H1 (cell line): ENCODE results near the gene DOCK1. TPM values are rescaled to one million over a fixed set of nuclear protein-coding genes. Genes with fewer than 3 reads are reported as not detected.

ENCODE experiments used
- CTCF ChIA-PET: fragments of 300-600 bp; sonication (Branson Sonifier 250); formaldehyde crosslinking; loops from one replicate; lab custom pipeline; 2021; ENCODE audit not compliant: partially characterized antibody; lab: Charles Lee
- POLR2A ChIA-PET: fragments of 300-600 bp; sonication (Branson Sonifier 250); formaldehyde crosslinking; loops from one replicate; lab custom pipeline; 2021; ENCODE audit warnings: inconsistent platforms; ENCODE audit not compliant: partially characterized antibody; lab: Charles Lee
- DNase-seq, 2 experiments: peaks; one replicate each; pipeline versions ENCODE4 v3.0.0 to v3.0.0-alpha.2; 2010 to 2022; ENCODE audit warnings: low spot score in 2 of 2, low read depth in 1 of 2, mixed read lengths in 1 of 2
- FAIRE-seq: peaks from 2 replicates; lab custom pipeline; 2011; peaks lifted over from hg19 to GRCh38; lab: Jason Lieb, UNC
- H2AFZ ChIP-seq: 2 replicates; pipeline ENCODE4 v1.8.1; 2012; ENCODE audit warnings: low read length, inconsistent platforms
- H2AK5ac ChIP-seq: 2 replicates; pipeline ENCODE4 v1.6.1; 2013; ENCODE audit warnings: low read depth, low read length
- H2BK120ac ChIP-seq: replicated peaks from 2 replicates; pipeline ENCODE3; 2013; ENCODE audit warnings: low read depth, low read length, inconsistent platforms
- H2BK12ac ChIP-seq: 2 replicates; pipeline ENCODE4 v1.6.1; 2013; ENCODE audit warnings: low read depth, low read length
- H2BK15ac ChIP-seq: 2 replicates; pipeline ENCODE4 v1.6.1; 2013; ENCODE audit warnings: low read length
- H2BK20ac ChIP-seq: 2 replicates; pipeline ENCODE4 v1.6.1; 2013; ENCODE audit warnings: low read length
- H2BK5ac ChIP-seq: 2 replicates; pipeline ENCODE4 v1.6.1; 2013; ENCODE audit warnings: low read depth, low read length
- H3K14ac ChIP-seq: 2 replicates; pipeline ENCODE4 v1.6.1; 2013; ENCODE audit warnings: inconsistent platforms; ENCODE audit not compliant: insufficient read length
- H3K18ac ChIP-seq: 2 replicates; pipeline ENCODE4 v1.6.1; 2013; ENCODE audit warnings: low read length; ENCODE audit errors: extremely low read depth
- H3K23ac ChIP-seq: 2 replicates; pipeline ENCODE4 v1.6.1; 2013; ENCODE audit warnings: inconsistent platforms; ENCODE audit not compliant: insufficient read length
- H3K23me2 ChIP-seq: 2 replicates; pipeline ENCODE4 v1.6.1; 2013; ENCODE audit warnings: low read depth, low read length
- H3K27ac ChIP-seq: 2 replicates; pipeline ENCODE4 v1.6.1; 2011; ENCODE audit warnings: low read depth, low read length, inconsistent platforms
- H3K27me3 ChIP-seq, 4 experiments: replicated peaks in 1 of 4; 1 replicate in 1 of 4; 2 replicates in 3 of 4; pipeline versions ENCODE4 v1.6.1 to v1.8.1; 2011 to 2013; ENCODE audit warnings: low read length in 3 of 4, mild to moderate bottlenecking in 3 of 4, inconsistent platforms in 2 of 4, mixed read lengths in 2 of 4, moderate library complexity in 1 of 4; ENCODE audit not compliant: control insufficient read depth in 3 of 4, insufficient read depth in 3 of 4; ENCODE audit errors: extremely low read depth in 1 of 4
- H3K36me3 ChIP-seq, 4 experiments: 2 replicates each; pipeline versions ENCODE4 v1.6.1 to v1.8.1; 2011 to 2013; ENCODE audit warnings: mild to moderate bottlenecking in 4 of 4, low read length in 3 of 4, moderate library complexity in 2 of 4, control low read depth in 1 of 4, inconsistent platforms in 1 of 4; ENCODE audit not compliant: insufficient read depth in 4 of 4, control insufficient read depth in 2 of 4
- H3K4ac ChIP-seq: replicated peaks from 2 replicates; pipeline ENCODE3; 2013; ENCODE audit warnings: low read length, low read depth, mixed read lengths, inconsistent platforms; ENCODE audit not compliant: insufficient read length
- H3K4me1 ChIP-seq, 4 experiments: replicated peaks in 1 of 4; 1 replicate in 1 of 4; 2 replicates in 3 of 4; pipeline versions ENCODE4 v1.6.1 to v1.8.1; 2011 to 2013; ENCODE audit warnings: low read length in 3 of 4, inconsistent platforms in 2 of 4, mixed read lengths in 1 of 4; ENCODE audit not compliant: insufficient read depth in 4 of 4, control insufficient read depth in 3 of 4
- H3K4me2 ChIP-seq, 2 experiments: 2 replicates each; pipeline versions ENCODE4 v1.6.1 to v1.8.1; 2011 to 2013; ENCODE audit warnings: low read depth in 2 of 2, low read length in 2 of 2, control low read depth in 1 of 2, inconsistent platforms in 1 of 2, mild to moderate bottlenecking in 1 of 2; ENCODE audit not compliant: insufficient read depth in 1 of 2
- H3K4me3 ChIP-seq, 4 experiments: fragments of 200-600, 300-600 bp in 1 of 4; sonication (generic), shearing (Covaris generic), sonication (Bioruptor Twin) in 1 of 4; 2 replicates each; pipeline versions ENCODE4 v1.5.1 to v1.8.1; 2011 to 2016; ENCODE audit warnings: low read length in 4 of 4, low read depth in 3 of 4, control low read depth in 2 of 4, inconsistent platforms in 2 of 4, mild to moderate bottlenecking in 2 of 4, mixed read lengths in 1 of 4, moderate library complexity in 1 of 4; ENCODE audit not compliant: insufficient read depth in 2 of 4; ENCODE audit errors: extremely low read depth in 1 of 4
- H3K56ac ChIP-seq: replicated peaks from 2 replicates; pipeline ENCODE3; 2013; ENCODE audit warnings: low read depth, mild to moderate bottlenecking, mixed read lengths, low read length, inconsistent platforms; ENCODE audit not compliant: insufficient read length
- H3K79me1 ChIP-seq: 2 replicates; pipeline ENCODE4 v1.6.1; 2013; ENCODE audit warnings: low read depth, low read length, control low read depth
- H3K79me2 ChIP-seq, 2 experiments: 2 replicates each; pipeline versions ENCODE4 v1.6.1 to v1.8.1; 2012 to 2013; ENCODE audit warnings: low read length in 2 of 2, mild to moderate bottlenecking in 2 of 2, inconsistent platforms in 1 of 2; ENCODE audit not compliant: insufficient read depth in 2 of 2, control insufficient read depth in 1 of 2
- H3K9ac ChIP-seq, 4 experiments: replicated peaks in 1 of 4; 1 replicate in 1 of 4; 2 replicates in 3 of 4; pipeline versions ENCODE4 v1.6.1 to v1.8.1; 2011 to 2013; ENCODE audit warnings: low read depth in 3 of 4, low read length in 3 of 4, control low read depth in 2 of 4, mild to moderate bottlenecking in 2 of 4, moderate library complexity in 2 of 4, inconsistent platforms in 1 of 4; ENCODE audit errors: extremely low read depth in 1 of 4
- H3K9me3 ChIP-seq, 2 experiments: 2 replicates each; pipeline versions ENCODE4 v1.6.1 to v1.8.1; 2012 to 2013; ENCODE audit warnings: mild to moderate bottlenecking in 2 of 2, moderate library complexity in 2 of 2, control low read depth in 1 of 2, inconsistent platforms in 1 of 2, low read depth in 1 of 2, low read length in 1 of 2, mixed read lengths in 1 of 2; ENCODE audit not compliant: insufficient read depth in 2 of 2
- H4K20me1 ChIP-seq, 2 experiments: replicated peaks in 1 of 2; 2 replicates each; pipeline versions ENCODE3 to v1.8.1; 2011 to 2013; ENCODE audit warnings: inconsistent platforms in 2 of 2, low read length in 2 of 2, mild to moderate bottlenecking in 1 of 2; ENCODE audit not compliant: insufficient read depth in 2 of 2, control insufficient read depth in 1 of 2
- H4K5ac ChIP-seq: 2 replicates; pipeline ENCODE4 v1.6.1; 2013; ENCODE audit warnings: low read length, low read depth, mixed read lengths, inconsistent platforms; ENCODE audit not compliant: insufficient read length
- H4K8ac ChIP-seq: 2 replicates; pipeline ENCODE4 v1.8.0; 2013; ENCODE audit warnings: mild to moderate bottlenecking, moderate library complexity, low read length, inconsistent platforms; ENCODE audit not compliant: insufficient read depth; ENCODE audit errors: extremely low read depth
- H4K91ac ChIP-seq: replicated peaks from 2 replicates; pipeline ENCODE3; 2013; ENCODE audit warnings: low read length, mixed read lengths, inconsistent platforms; ENCODE audit not compliant: insufficient read length
- CHD2 ChIP-seq: IDR thresholded peaks from 2 replicates; pipeline ENCODE4 v1.6.1; 2012; ENCODE audit warnings: low read length, improper control_type of control experiment
- CTBP2 ChIP-seq: IDR thresholded peaks from 2 replicates; pipeline ENCODE4 v1.7.0; 2011; ENCODE audit warnings: borderline replicate concordance, mild to moderate bottlenecking, moderate library complexity, mixed read lengths, low read length; ENCODE audit not compliant: insufficient read depth, insufficient read length
- EZH2 ChIP-seq: fragments of 200-600 bp; sonication (generic); IDR thresholded peaks from 2 replicates; pipeline ENCODE4 v1.7.1; 2012; ENCODE audit warnings: low read depth, mild to moderate bottlenecking, moderate library complexity, low read length, inconsistent platforms; ENCODE audit not compliant: severe bottlenecking
- FOSL1 ChIP-seq: IDR thresholded peaks from 2 replicates; pipeline ENCODE4 v1.6.1; 2011; ENCODE audit warnings: mild to moderate bottlenecking, low read depth, low read length, moderate library complexity; ENCODE audit not compliant: insufficient read depth
- JUN ChIP-seq: IDR thresholded peaks from 2 replicates; pipeline ENCODE4 v1.6.1; 2011; ENCODE audit warnings: low read depth, mild to moderate bottlenecking, improper control_type of control experiment, low read length
- KDM1A ChIP-seq: fragments of 200-600, 300-600 bp; sonication (generic); IDR thresholded peaks from 2 replicates; pipeline ENCODE4 v1.7.1; 2016; ENCODE audit warnings: mild to moderate bottlenecking, low read length, borderline replicate concordance
- KDM5A ChIP-seq: fragments of 200-600 bp; IDR thresholded peaks from 2 replicates; pipeline ENCODE4 v1.7.1; 2012; ENCODE audit warnings: mild to moderate bottlenecking, low read length, inconsistent platforms, mixed read lengths
- NRF1 ChIP-seq: IDR thresholded peaks from 2 replicates; pipeline ENCODE4 v1.6.1; 2011; ENCODE audit warnings: mild to moderate bottlenecking, low read depth, low read length, improper control_type of control experiment
- POLR2AphosphoS5 ChIP-seq: IDR thresholded peaks from 2 replicates; pipeline ENCODE4 v1.6.1; 2011; ENCODE audit warnings: low read depth, low read length
- TBP ChIP-seq: IDR thresholded peaks from 2 replicates; pipeline ENCODE4 v1.6.1; 2011; ENCODE audit warnings: low read depth, low read length, improper control_type of control experiment
- TCF12 ChIP-seq: IDR thresholded peaks from 2 replicates; pipeline ENCODE4 v1.6.1; 2011; ENCODE audit warnings: low read depth, mild to moderate bottlenecking, low read length
- WGBS, 2 experiments: shearing (Covaris generic) in 1 of 2; methylation state at CpG; one replicate each; pipeline versions ENCODE4 v1.1.6 to v1.1.7; 2013 to 2015; ENCODE audit warnings: low lambda C conversion rate in 2 of 2, mixed read lengths in 2 of 2, inconsistent platforms in 1 of 2, low coverage in 1 of 2, missing lambda C conversion rate in 1 of 2; ENCODE audit not compliant: insufficient replicate concordance in 2 of 2, insufficient coverage in 1 of 2, insufficient read length in 1 of 2; ENCODE audit errors: extremely low coverage in 1 of 2, missing lambda C conversion rate in 1 of 2; 5-methylcytosine and 5-hydroxymethylcytosine counted together
- polyA plus RNA-seq, 7 experiments: library from polyadenylated mRNA; depleted of rRNA in 3 of 7; stranded (reverse) in 5 of 7; unstranded in 2 of 7; fragments of >200 nt in 5 of 7; fragments of 200-250 nt in 2 of 7; gene quantifications; 1 replicate in 5 of 7; 2 replicates in 1 of 7; 4 replicates in 1 of 7; pipeline versions ENCODE4 v1.2.1 to v1.2.3, GENCODE V29; 2011 to 2013; ENCODE audit warnings: missing spikeins in 2 of 7, mixed read lengths in 2 of 7
- total RNA-seq: library from RNA; stranded (reverse); fragmentation: NEBNext Ultra II Directional; extraction: Animal tissue kit (Norgen Biotek cat#: 25700); gene quantifications from 2 replicates; pipeline ENCODE4 v1.2.1, GENCODE V29; 2021
- TF ChIP-seq, protein P1 (sequence below): IDR thresholded peaks from 2 replicates; pipeline ENCODE4 v1.6.1; 2011; ENCODE audit warnings: low read length, improper control_type of control experiment

DOCK1 gene
- total and polyA plus RNA-seq, 2 of the 8 experiments (the other 6 are each of a cell fraction or from before 2014, with no cell fraction given) = 11.6 to 53.0 TPM

GRCh38 chr10:127063762-127064161 is 158.5 kb downstream of the DOCK1 start:
- ChIA-PET POLR2A (no interaction called here), CTCF (no interaction called here)
- no peaks in the 10 kb centered on the region for H3K23me2 ChIP-seq
- H3K27ac ChIP-seq = no peak overlapping the region
- FAIRE-seq (no peak), DNase-seq (no peak)
- no peaks in the 10 kb centered on the region; the same call in 1 of the 2 replicates for H3K79me1 ChIP-seq
- H4K91ac ChIP-seq = no peak overlapping the region
- no peak overlapping the region for H2BK20ac ChIP-seq
- no peaks in the 10 kb centered on the region for H3K27me3 ChIP-seq
- H3K23ac ChIP-seq = no peak overlapping the region
- no peak for TF ChIP-seq NRF1
- TF ChIP-seq TCF12 = no peak
- TF ChIP-seq JUN = no peak
- no peak for TF ChIP-seq KDM5A
- no peak for TF ChIP-seq TBP
- TF ChIP-seq FOSL1 = no peak
- no peak for TF ChIP-seq CTBP2
- TF ChIP-seq EZH2 = no peak
- no peak for TF ChIP-seq POLR2AphosphoS5
- no peak for TF ChIP-seq KDM1A
- TF ChIP-seq, protein P1, sequence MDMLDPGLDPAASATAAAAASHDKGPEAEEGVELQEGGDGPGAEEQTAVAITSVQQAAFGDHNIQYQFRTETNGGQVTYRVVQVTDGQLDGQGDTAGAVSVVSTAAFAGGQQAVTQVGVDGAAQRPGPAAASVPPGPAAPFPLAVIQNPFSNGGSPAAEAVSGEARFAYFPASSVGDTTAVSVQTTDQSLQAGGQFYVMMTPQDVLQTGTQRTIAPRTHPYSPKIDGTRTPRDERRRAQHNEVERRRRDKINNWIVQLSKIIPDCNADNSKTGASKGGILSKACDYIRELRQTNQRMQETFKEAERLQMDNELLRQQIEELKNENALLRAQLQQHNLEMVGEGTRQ = no peak
- TF ChIP-seq CHD2 = no peak
- H3K9me3 ChIP-seq = no peaks in the 10 kb centered on the region
- no peak overlapping the region for H3K4me3 ChIP-seq
- H3K14ac ChIP-seq = no peak overlapping the region
- no peak overlapping the region for H4K5ac ChIP-seq
- WGBS, 2 experiments = 96% methylated on average over 9 of the region's 9 CpGs; no CpG with 5 or more reads in 1 of the 2 experiments
- H3K36me3 ChIP-seq = peaks cover 0 to 13% (median under 1%) of the 10 kb centered on the region in 4 experiments; a peak in 3 of 8 replicates
- H2BK5ac ChIP-seq = no peak overlapping the region
- H2AK5ac ChIP-seq = no peak overlapping the region
- H4K8ac ChIP-seq = no peak overlapping the region
- no peak overlapping the region for H3K9ac ChIP-seq
- no peak overlapping the region for H3K4ac ChIP-seq
- no peaks in the 10 kb centered on the region for H3K79me2 ChIP-seq
- no peak overlapping the region for H2BK15ac ChIP-seq
- no peak overlapping the region for H3K18ac ChIP-seq
- no peak overlapping the region for H2BK12ac ChIP-seq
- H4K20me1 ChIP-seq = peaks cover 0 to 2% of the 10 kb centered on the region in 2 experiments
- H3K4me1 ChIP-seq = no peaks in the 10 kb centered on the region
- H3K4me2 ChIP-seq = no peak overlapping the region
- no peak overlapping the region for H3K56ac ChIP-seq
- no peak overlapping the region for H2BK120ac ChIP-seq
- H2AFZ ChIP-seq = no peak overlapping the region
